ENCODE measurements around the gene S100A3.

S100A3 gene

GRCh38 chr1:153547560-153548551 is 1.2 kb downstream of the S100A3 start:
- DNase-seq: no peak

DNA sequence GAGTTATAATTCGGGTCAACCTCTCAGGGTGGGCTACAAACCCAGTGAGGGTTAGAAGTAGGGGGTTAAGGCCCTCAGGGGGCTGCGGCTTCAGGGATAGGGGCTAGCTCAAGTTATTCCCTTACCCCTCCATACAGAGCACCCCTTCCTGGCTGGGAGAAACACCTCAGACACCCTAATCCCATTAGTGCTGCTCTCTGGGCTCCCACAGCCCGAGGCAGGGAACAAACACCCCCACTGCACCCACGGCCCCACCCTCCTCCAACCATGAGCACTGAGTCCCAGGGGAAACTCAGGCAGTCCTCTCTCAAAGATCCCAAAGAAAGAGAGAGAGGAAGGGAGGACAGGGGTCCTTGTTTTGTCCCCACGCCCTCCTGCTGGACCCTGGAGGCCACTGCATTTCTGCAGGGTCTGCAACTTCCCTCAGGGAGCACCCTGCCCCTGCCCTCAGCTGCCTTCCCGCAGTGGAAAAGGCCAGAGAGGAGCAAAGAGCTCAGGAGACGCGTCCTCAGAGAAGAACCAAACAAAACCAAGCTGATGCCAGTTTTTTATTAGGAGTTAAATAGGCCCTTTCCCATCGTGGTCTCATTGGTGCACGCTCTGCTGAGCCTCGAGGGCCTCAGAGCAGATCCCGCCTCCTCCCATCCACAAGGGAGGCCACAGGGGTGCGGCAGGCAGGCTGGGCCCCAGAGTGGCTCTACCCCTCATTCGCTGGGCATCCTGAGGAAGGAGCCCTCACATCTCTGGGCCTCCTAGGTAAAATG is 2.1 kb downstream of the S100A3 start:
- DNase-seq: no peak

- DNase-seq: no peak
Observed at GRCh38 chr1:153546371-153546770, 2.7 kb downstream of the S100A3 start.

- DNase-seq: peak; percentile 97
Observed at GRCh38 chr1:153545067-153546055, 3.7 kb downstream of the S100A3 start, which contains the start of gene S100A4. Gene S100A4, minus strand, starts transcription at chr1:153545806. Its CDS starts 1,012 bp downstream, at chr1:153544794.

DNA sequence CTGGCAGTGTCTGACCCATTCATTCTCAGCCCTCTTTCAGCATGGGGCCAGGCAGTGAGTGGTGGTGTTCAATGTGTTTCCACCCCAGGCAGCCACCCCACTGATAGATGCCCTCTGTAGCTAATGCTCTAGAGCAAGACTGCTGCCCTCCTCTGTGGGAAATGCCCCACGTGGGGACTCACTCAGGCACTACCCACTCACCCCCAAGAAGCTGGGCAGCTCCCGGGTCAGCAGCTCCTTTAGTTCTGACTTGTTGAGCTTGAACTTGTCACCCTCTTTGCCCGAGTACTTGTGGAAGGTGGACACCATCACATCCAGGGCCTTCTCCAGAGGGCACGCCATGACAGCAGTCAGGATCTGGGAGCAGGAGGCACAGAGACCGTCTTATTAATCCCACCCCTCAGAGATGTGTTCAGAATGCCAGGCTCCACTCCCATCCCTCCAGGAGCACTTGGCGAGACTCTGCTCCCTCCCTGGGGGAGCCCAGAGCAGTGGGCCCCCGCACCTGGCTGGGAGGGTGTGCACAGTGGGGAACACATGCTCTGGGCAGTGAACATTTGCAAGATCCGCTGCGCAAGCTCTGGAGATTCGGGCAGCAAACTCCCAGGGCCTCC is 4.5 kb downstream of the S100A3 start:
- no peak for DNase-seq

DNA sequence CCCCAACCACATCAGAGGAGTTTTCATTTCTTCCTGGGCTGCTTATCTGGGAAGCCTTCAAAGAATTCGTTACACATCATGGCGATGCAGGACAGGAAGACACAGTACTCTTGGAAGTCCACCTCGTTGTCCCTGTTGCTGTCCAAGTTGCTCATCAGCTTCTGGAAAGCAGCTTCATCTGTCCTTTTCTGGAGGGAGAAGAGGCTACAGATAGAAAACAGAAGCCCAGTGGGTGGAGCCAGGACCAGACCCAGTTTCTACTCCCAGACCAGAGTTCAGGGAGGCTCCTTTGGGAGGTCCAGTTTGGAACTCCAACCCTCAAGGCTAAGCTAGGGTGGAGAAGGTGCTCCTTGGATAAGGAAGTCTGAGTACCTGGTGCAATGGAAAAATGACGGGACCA is 5.3 kb downstream of the S100A3 start:
- DNase-seq: no peak

- DNase-seq: no peak
Observed at GRCh38 chr1:153542956-153543711, 5.9 kb downstream of the S100A3 start.

DNA sequence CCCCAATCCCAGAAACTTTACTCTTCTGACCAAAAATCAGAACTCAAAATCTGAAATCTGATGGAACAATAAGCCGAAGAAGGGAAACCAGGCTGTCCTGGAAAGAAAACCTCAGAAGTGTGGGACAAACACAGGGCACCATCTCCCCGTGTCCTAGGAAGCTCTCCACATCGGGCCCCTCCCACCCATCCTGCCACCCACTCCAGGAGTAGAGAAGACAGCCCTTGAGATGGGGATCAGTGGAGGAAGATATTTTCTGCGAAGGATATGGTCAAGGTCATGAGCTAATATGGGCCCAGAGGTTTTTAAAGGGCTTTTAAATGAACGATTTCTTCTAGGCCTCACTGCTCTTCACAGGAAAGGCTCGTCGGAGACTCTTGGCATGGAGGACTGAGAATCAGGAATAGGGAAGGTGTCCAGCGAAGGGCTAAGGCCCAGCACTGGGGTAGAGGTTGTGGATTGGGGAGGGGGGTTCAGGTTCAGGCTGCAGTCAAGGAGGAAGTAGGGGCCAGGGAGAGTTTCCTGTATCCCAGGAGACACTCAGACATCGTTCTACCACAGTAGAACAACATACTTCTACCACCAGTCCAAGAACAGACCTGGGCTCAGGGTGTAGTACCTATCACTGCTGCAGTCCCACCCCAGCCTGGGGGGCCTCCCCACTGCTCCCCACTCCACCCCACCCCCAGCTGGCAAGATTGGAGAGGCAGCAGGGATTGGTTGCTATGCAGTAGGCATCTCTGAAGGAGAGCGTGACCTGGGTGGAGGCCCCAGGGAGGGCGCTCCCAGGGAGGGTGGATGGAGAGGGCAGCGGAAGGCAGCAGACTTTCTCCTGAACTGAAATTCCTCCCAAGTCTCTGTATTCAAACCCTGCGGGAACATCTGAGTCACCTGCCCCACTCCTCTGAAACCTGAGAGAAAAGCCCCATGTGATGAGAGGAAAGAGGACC is 7.1 kb downstream of the S100A3 start:
- DNase-seq: no peak

- DNase-seq: peak; percentile 83
Observed at GRCh38 chr1:153540394-153541361, 8.4 kb downstream of the S100A3 start, which contains the start of gene S100A5. Gene S100A5, minus strand, starts transcription at chr1:153540934. Its CDS starts 743 bp downstream, at chr1:153540191.

DNA sequence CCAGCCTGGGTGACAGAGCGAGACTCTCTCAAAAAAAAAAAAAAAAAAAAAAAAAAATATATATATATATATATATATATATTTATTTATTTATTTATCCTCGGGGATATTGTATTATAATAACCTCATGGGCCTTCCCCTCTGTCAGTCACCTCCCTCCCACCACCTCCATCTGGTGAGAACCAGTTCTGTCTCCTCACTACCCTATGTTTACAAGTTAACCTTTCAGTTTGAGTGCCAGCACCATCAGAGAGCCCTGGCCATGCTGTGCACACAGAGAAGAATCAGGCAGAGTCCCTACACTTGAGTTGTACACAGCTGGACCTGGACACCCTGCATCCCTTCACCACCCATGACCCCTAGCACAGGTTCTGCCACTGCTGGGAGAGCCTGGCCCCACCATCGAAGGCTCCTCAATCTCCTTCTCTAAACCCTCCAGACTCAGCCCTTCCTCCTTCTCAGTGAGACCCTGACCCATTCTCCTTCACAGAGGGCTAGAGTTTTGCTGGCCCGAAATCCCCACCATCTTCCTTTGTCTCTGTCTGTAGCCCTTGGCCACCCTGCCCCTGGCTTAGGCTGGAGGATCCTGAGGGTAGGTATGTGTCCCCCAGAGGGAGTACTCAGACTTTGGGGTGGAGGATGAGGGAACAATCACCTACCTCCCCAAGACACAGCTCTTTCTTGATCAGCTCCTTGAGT is 9.5 kb downstream of the S100A3 start:
- no peak for DNase-seq

GRCh38 chr1:153538315-153538821 is 10.7 kb downstream of the S100A3 start:
- DNase-seq: no peak

DNA sequence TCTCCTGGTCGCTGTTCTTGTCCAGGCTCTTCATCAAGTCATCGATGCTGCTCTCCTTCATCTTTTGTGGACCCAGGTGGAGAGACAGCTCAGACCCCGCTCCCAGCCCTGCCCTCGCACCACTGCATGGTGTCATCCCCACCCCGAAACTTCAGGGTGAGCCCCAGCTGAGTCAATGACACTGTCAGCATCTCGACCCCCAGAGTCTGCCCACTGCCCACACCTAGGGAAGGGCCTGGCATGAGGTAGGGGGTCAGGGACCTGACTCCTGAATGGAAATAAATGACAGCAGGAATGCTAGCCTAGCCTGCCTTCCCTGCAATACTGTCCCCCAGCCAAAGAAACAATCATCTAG is 11.7 kb downstream of the S100A3 start:
- no peak for DNase-seq

DNA sequence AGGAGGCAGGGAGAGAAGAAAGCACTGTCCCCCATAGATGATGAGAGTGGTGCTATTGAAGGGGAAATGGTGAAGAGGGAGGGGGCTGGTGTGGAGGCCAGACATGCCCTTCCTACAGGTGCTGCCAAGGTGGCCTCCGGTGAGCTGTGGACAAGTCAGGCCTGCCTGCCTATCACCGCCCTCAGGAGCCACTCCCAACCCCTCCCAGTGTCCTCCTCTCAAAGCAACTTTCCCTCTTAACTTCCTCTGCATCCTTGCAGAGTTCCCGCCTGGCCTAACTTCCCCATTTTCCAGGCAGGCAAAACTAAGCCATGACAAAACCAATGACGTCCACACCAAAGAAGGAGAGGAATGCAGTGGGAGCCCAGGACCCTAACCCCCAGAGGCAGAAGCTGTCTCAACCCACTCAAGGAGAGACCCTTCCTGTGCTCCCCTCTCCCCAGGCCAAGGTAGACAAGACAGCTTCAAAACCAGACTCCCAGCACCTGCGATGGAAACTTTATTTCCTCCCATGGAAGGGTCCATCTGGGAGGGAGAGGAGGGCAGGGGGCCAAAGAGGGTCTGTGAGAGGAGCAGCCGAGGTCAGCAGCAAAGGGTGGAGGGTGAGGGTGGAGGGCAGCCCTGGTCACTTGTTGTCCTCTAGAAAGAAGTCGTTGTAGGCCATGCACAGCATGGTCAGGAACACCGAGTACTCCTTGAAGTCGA is 12.2 kb downstream of the S100A3 start:
- no peak for DNase-seq

DNA sequence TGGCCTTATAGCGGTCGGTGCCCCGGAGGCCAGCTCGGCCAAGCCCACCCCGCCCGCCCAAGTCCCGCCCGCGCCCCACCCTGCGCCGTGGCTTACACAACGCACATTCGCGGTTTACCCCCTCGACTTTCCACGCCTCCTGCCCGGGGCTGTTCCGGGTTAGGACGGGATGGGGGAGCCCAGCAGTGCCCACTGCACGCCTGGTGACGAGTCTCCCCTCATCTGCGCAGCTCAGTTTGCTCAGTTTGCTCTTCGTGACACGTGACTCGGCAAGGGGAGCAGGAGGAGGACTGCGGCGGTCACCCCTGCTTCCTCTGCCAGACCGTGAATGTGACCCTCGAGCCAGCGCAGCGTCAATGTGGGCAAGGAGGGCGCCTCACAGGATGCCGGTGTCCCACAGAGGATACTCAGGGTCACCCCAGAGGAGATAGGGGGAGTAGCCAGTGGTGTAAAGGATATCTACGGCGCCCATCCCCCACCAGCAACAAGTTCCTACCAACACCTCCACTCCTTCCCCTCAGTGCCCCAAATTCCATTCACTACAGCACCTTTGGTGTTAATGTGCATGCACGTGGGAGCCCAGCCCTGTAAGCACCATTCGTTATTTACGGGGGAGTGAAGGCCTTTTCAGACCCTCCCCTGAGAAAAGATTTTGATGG is 12.9 kb downstream of the S100A3 start:
- peak; percentile 90 for DNase-seq

DNA sequence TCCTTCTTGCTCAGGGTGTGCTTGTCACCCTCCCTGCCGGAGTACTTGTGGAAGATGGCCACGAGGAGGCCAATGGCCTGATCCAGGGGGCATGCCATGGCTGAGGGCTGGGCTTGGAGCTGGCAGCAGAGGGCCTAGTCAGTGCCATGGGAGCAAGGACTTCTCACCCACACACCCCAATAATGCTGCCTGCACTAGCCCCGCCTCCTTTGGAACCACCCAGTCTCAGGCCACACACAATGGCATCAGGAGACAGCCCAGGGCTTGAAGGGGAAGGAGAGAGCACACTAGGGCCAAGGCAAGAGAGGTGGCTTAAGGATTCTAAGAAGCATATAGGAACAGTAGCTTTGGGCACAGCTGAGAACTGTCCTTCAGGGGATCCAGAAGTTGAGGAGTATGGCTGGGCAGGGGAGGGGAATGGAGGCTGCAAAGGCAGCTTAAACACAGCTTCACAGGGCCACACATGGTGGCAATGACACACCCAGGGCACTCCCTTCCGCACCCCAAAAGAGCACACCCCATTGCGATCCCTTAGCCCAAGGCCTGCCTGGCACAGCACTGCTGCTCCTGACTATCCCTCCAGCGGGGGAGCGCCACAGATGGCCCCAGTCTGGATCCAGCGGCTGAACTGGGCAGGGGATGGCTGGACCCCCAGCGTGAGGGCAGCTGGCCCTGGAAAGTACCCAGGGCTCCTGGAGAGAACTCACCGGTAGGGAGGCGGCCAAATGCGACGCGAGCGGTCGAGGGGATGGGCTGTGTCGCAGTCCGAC is 13.6 kb downstream of the S100A3 start, which contains the start of gene S100A6:
TSS of gene S100A6 (minus strand) at position 750 of the 770 bp plus-strand sequence. CDS start at position 98, 652 bp downstream.
- peak; percentile 75 for DNase-seq

- DNase-seq: no peak
Observed at GRCh38 chr1:153534925-153535241, 14.2 kb downstream of the S100A3 start.
